Measurements from ENCODE around the gene UBA1. TPM values are rescaled to one million over a fixed set of nuclear protein-coding genes. Genes with fewer than 3 reads are reported as not detected.

Gene UBA1
- total and polyA plus RNA-seq, 2 experiments from 2014 or later = 146 to 264 TPM

DNA sequence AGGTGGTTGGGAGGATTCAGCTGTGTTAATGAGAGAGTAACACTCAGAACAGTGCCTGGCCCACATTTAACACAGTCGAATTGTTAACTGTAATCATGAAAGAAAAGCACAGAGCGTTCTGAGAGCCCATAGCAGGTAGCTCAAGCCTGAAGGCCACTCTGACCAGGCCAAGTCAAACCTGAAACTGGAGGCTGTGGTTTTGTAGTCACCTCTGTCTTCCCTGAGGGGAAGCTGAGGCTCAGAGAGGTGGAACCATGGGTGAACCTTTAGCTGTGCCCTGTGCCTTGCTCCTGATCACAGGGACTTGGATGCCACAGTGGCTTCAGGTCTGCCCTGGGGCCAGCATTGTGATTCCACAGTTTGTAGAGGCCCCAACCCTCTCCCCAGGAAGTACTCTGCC, 16.6 kb upstream of the UBA1 start:
- Histone ChIP-seq H3K9me3 (ENCODE audit: low read depth) (no peaks in the 10 kb centered on the region), H3K79me2 (ENCODE audit: insufficient read depth) (peaks cover under 1% of the 10 kb centered on the region; the same call in 1 of the 2 replicates), H3K9me2 (ENCODE audit: insufficient read depth) (no peaks in the 10 kb centered on the region), H2AFZ (no peak overlapping the region), H3K27me3 (replicated peaks; ENCODE audit: insufficient read depth) (no peaks in the 10 kb centered on the region), H3K4me3 (no peak overlapping the region), H4K20me1 (ENCODE audit: insufficient read depth) (no peaks in the 10 kb centered on the region), H3K4me1 (ENCODE audit: insufficient read depth) (no peaks in the 10 kb centered on the region; the same call in 1 of the 2 replicates), H3K36me3 (ENCODE audit: low read depth) (no peaks in the 10 kb centered on the region), H3K4me2 (ENCODE audit: unreplicated experiment) (no peak overlapping the region), H3K9ac (no peak overlapping the region), H3K27ac (no peak overlapping the region), H3F3A (ENCODE audit: insufficient read depth) (no peaks in the 10 kb centered on the region)
- in situ Hi-C loops (cut with MboI) = no loop called here
- WGBS, 2 experiments (ENCODE audit: low coverage in 1 of 2, low lambda C conversion rate in 2 of 2, missing lambda C conversion rate in 2 of 2) = 50% methylated on average over 2 of the region's 2 CpGs
- no peak for DNase-seq
- no peak for TF ChIP-seq EZH2phosphoT487 (IDR thresholded peaks at IDR 0.05; ENCODE audit: insufficient read depth, low read depth)
- no peak for TF ChIP-seq EZH2 (IDR thresholded peaks at IDR 0.05; ENCODE audit: insufficient read depth, poor library complexity, severe bottlenecking)

DNA sequence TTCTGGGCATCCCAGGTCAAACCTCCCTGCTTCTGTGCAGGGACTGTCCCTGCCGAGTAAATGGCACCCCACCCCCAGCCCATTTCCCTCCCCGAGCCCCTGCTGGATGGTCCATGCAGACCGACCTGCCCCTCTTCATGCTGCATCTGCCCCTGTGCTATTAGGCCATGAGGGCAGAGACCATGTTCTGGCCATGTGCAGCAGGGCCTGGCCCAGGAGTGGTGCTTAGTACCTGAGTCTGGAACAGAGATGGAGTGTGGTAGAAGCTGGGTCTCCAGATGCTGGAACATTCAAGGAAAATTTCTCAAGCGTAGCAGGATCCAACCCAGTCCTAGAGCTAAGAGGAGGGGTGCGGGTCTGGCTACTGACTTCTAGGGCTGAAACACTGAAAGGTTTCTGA, 15.3 kb upstream of the UBA1 start:
- H3K9me3 ChIP-seq (ENCODE audit: low read depth) = no peaks in the 10 kb centered on the region
- in situ Hi-C loops (cut with MboI) = no loop called here
- no peak overlapping the region for H3K4me2 ChIP-seq (ENCODE audit: unreplicated experiment)
- no peak for DNase-seq
- H3K27me3 ChIP-seq (replicated peaks; ENCODE audit: insufficient read depth) = no peaks in the 10 kb centered on the region
- H3K4me1 ChIP-seq (ENCODE audit: insufficient read depth) = no peaks in the 10 kb centered on the region; the same call in 1 of the 2 replicates
- no peaks in the 10 kb centered on the region for H4K20me1 ChIP-seq (ENCODE audit: insufficient read depth)
- TF ChIP-seq EZH2 (IDR thresholded peaks at IDR 0.05; ENCODE audit: insufficient read depth, poor library complexity, severe bottlenecking) (no peak), EZH2phosphoT487 (IDR thresholded peaks at IDR 0.05; ENCODE audit: insufficient read depth, low read depth) (no peak)
- no peaks in the 10 kb centered on the region for H3K79me2 ChIP-seq (ENCODE audit: insufficient read depth)
- no peak overlapping the region for H3K4me3 ChIP-seq
- H3K36me3 ChIP-seq (ENCODE audit: low read depth) = no peaks in the 10 kb centered on the region
- no peak overlapping the region for H3K9ac ChIP-seq
- no peaks in the 10 kb centered on the region for H3F3A ChIP-seq (ENCODE audit: insufficient read depth)
- no peak overlapping the region for H2AFZ ChIP-seq
- H3K27ac ChIP-seq = no peak overlapping the region
- no peaks in the 10 kb centered on the region for H3K9me2 ChIP-seq (ENCODE audit: insufficient read depth)
- WGBS, 2 experiments (ENCODE audit: low coverage in 1 of 2, low lambda C conversion rate in 2 of 2, missing lambda C conversion rate in 2 of 2) = 97 to 100% methylated on average over 1 to 5 of the region's 5 CpGs

DNA sequence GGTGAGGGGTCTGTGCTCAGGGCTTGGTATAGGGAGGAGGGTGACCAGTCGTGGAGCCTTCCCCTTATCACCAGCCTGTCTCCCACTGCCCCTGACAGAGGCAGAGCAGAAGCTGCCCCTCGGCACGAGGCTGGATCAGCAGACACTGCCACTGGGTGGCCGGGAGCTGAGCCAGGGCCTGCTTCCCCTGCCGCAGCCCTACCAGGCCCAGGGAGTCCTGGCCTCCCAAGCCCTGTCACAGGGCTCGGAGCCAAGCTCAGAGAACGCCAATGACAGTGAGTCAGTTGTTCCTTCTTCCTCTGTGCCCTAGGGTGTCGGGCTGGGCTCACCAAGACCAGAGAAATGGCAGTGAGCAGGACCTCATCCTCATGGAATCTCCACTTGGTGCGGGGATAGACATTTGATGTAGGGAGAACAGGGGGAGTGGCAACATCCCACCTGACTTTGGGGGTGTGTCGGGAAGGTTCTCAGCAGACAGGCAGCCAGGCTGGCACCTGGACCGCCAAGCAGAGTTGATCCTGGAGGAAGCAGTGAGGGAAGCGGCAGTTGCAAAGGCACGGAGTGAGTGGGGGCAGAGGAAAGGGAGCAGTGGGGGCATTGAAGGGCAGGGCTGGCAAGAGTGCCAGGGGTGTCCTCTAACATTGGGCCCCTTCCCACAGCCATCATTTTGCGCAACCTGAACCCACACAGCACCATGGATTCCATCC, 14.3 kb upstream of the UBA1 start:
- Histone ChIP-seq H3K36me3 (ENCODE audit: low read depth) (no peaks in the 10 kb centered on the region), H3K27me3 (replicated peaks; ENCODE audit: insufficient read depth) (no peaks in the 10 kb centered on the region), H2AFZ (no peak overlapping the region), H3K9ac (peak overlapping the region; percentile 46), H3K9me3 (ENCODE audit: low read depth) (no peaks in the 10 kb centered on the region), H3K27ac (peak overlapping the region; percentile 53), H3K4me2 (ENCODE audit: unreplicated experiment) (no peak overlapping the region), H3K4me3 (no peak overlapping the region), H3K9me2 (ENCODE audit: insufficient read depth) (no peaks in the 10 kb centered on the region), H3K4me1 (ENCODE audit: insufficient read depth) (no peaks in the 10 kb centered on the region; the same call in 1 of the 2 replicates), H4K20me1 (ENCODE audit: insufficient read depth) (no peaks in the 10 kb centered on the region), H3K79me2 (ENCODE audit: insufficient read depth) (no peaks in the 10 kb centered on the region), H3F3A (ENCODE audit: insufficient read depth) (no peaks in the 10 kb centered on the region)
- WGBS, 2 experiments (ENCODE audit: low coverage in 1 of 2, low lambda C conversion rate in 2 of 2, missing lambda C conversion rate in 2 of 2) = 49 to 50% methylated on average over 12 to 13 of the region's 14 CpGs
- DNase-seq = peak; percentile 78
- in situ Hi-C loops (cut with MboI) = no loop called here
- TF ChIP-seq EZH2phosphoT487 (IDR thresholded peaks at IDR 0.05; ENCODE audit: insufficient read depth, low read depth) = no peak
- no peak for TF ChIP-seq EZH2 (IDR thresholded peaks at IDR 0.05; ENCODE audit: insufficient read depth, poor library complexity, severe bottlenecking)

DNA sequence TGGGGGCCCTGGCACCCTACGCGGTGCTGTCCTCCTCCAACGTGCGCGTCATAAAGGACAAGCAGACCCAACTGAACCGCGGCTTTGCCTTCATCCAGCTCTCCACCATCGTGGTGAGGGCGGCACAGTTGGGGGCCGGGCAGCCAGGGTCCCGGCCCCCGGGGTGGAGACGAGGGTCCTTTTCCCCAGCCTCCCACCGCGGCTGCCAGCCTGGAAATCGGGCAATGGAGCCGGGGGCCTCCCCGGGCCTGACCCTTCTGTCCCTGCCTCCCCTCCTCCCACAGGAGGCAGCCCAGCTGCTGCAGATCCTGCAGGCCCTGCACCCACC, 13.7 kb upstream of the UBA1 start:
- H3K4me3 ChIP-seq = no peak overlapping the region
- no peaks in the 10 kb centered on the region for H3K9me3 ChIP-seq (ENCODE audit: low read depth)
- no peaks in the 10 kb centered on the region for H3K27me3 ChIP-seq (replicated peaks; ENCODE audit: insufficient read depth)
- 78 to 94% methylated on average over 8 to 16 of the region's 18 CpGs for WGBS, 2 experiments (ENCODE audit: low coverage in 1 of 2, low lambda C conversion rate in 2 of 2, missing lambda C conversion rate in 2 of 2)
- no peaks in the 10 kb centered on the region for H3K79me2 ChIP-seq (ENCODE audit: insufficient read depth)
- no peaks in the 10 kb centered on the region for H3K36me3 ChIP-seq (ENCODE audit: low read depth)
- no peak overlapping the region for H3K9ac ChIP-seq
- H3K27ac ChIP-seq = no peak overlapping the region
- no peaks in the 10 kb centered on the region for H3F3A ChIP-seq (ENCODE audit: insufficient read depth)
- DNase-seq = no peak
- no peaks in the 10 kb centered on the region for H4K20me1 ChIP-seq (ENCODE audit: insufficient read depth)
- no peak overlapping the region for H3K4me2 ChIP-seq (ENCODE audit: unreplicated experiment)
- in situ Hi-C loops (cut with MboI) = no loop called here
- no peak overlapping the region for H2AFZ ChIP-seq
- no peaks in the 10 kb centered on the region for H3K9me2 ChIP-seq (ENCODE audit: insufficient read depth)
- no peak for TF ChIP-seq EZH2 (IDR thresholded peaks at IDR 0.05; ENCODE audit: insufficient read depth, poor library complexity, severe bottlenecking)
- no peak for TF ChIP-seq EZH2phosphoT487 (IDR thresholded peaks at IDR 0.05; ENCODE audit: insufficient read depth, low read depth)
- H3K4me1 ChIP-seq (ENCODE audit: insufficient read depth) = no peaks in the 10 kb centered on the region; the same call in 1 of the 2 replicates

All from GM23248 (cell line).